Dedifferentiated amniotic fluid mesenchymal stem cell (primary cell): ENCODE measurements around the gene OXCT1.
A peak's percentile ranks its signal among the peaks of the same experiment; 100 is the strongest.
"Not testable (repeated sequence)": the region's sequence is repeated elsewhere in the genome, so short reads cannot be mapped to it uniquely, and the experiment has no call there.

ENCODE experiments used
- DNase-seq: peaks from one replicate; pipeline ENCODE4 v3.0.0-alpha.2; 2016; ENCODE audit errors: extremely low spot score

Gene OXCT1

GRCh38 chr5:41874512-41875060 lies 4.4 kb upstream of the OXCT1 start:
- DNase-seq = no peak

GRCh38 chr5:41871852-41872251 lies 1.6 kb upstream of the OXCT1 start:
- peak; percentile 87 for DNase-seq

- DNase-seq = no peak
Measured at GRCh38 chr5:41870627-41871048, 413 bp upstream of the OXCT1 start.

- peak; percentile 49 for DNase-seq
Measured at GRCh38 chr5:41869151-41869723, 988 bp downstream of the OXCT1 start.

- DNase-seq = no peak
Measured at GRCh38 chr5:41863871-41864486, 6.2 kb downstream of the OXCT1 start.

- no peak for DNase-seq
Measured at GRCh38 chr5:41858890-41859289, 11.3 kb downstream of the OXCT1 start.

- no peak for DNase-seq
Measured at GRCh38 chr5:41857989-41858388, 12.2 kb downstream of the OXCT1 start.

GRCh38 chr5:41856644-41857491 lies 13.4 kb downstream of the OXCT1 start:
- DNase-seq = peak; percentile 74

- no peak for DNase-seq
Measured at GRCh38 chr5:41852293-41852692, 17.9 kb downstream of the OXCT1 start.

- DNase-seq = no peak
Measured at GRCh38 chr5:41851116-41851515, 19.1 kb downstream of the OXCT1 start.

GRCh38 chr5:41848983-41849382 lies 21.2 kb downstream of the OXCT1 start:
- no peak for DNase-seq

- not testable (repeated sequence) for DNase-seq
Measured at GRCh38 chr5:41845751-41846150, 24.5 kb downstream of the OXCT1 start.

GRCh38 chr5:41844502-41844901 lies 25.7 kb downstream of the OXCT1 start:
- no peak for DNase-seq

- DNase-seq = peak; percentile 74
Measured at GRCh38 chr5:41843456-41844370, 26.5 kb downstream of the OXCT1 start.

GRCh38 chr5:41842777-41843176 lies 27.4 kb downstream of the OXCT1 start:
- no peak for DNase-seq

- no peak for DNase-seq
Measured at GRCh38 chr5:41841325-41841724, 28.9 kb downstream of the OXCT1 start.

- no peak for DNase-seq
Measured at GRCh38 chr5:41840251-41840650, 30.0 kb downstream of the OXCT1 start.

GRCh38 chr5:41837793-41838192 lies 32.4 kb downstream of the OXCT1 start:
- DNase-seq = no peak

- peak; percentile 78 for DNase-seq
Measured at GRCh38 chr5:41835645-41836044, 34.6 kb downstream of the OXCT1 start.

GRCh38 chr5:41834506-41834905 lies 35.7 kb downstream of the OXCT1 start:
- DNase-seq = no peak

GRCh38 chr5:41832430-41832829 lies 37.8 kb downstream of the OXCT1 start:
- no peak for DNase-seq

- DNase-seq = no peak
Measured at GRCh38 chr5:41831155-41831554, 39.1 kb downstream of the OXCT1 start.
